ENCODE measurements around the gene HOXD3.

- TF ChIP-seq POLR2A (IDR thresholded peaks at IDR 0.05; ENCODE audit: low read depth) = no peak
- TF ChIP-seq CTCF (IDR thresholded peaks at IDR 0.05) = no peak
Measured at GRCh38 chr2:176114120-176114929, 42.8 kb upstream of the HOXD3 start.
